GM18508 (cell line): Measurements from ENCODE around the gene COX15.
A peak's percentile ranks its signal among the peaks of the same experiment; 100 is the strongest.
"Not testable (repeated sequence)": the region's sequence is repeated elsewhere in the genome, so short reads cannot be mapped to it uniquely, and the experiment has no call there.

Experiments
- ATAC-seq: cut with Tn5 transposase; IDR thresholded peaks from one replicate; pipeline ENCODE4 v1.9.1; 2021; ENCODE audit warnings: moderate number of reproducible peaks; ENCODE audit not compliant: insufficient read depth, unreplicated experiment

The COX15 gene

DNA sequence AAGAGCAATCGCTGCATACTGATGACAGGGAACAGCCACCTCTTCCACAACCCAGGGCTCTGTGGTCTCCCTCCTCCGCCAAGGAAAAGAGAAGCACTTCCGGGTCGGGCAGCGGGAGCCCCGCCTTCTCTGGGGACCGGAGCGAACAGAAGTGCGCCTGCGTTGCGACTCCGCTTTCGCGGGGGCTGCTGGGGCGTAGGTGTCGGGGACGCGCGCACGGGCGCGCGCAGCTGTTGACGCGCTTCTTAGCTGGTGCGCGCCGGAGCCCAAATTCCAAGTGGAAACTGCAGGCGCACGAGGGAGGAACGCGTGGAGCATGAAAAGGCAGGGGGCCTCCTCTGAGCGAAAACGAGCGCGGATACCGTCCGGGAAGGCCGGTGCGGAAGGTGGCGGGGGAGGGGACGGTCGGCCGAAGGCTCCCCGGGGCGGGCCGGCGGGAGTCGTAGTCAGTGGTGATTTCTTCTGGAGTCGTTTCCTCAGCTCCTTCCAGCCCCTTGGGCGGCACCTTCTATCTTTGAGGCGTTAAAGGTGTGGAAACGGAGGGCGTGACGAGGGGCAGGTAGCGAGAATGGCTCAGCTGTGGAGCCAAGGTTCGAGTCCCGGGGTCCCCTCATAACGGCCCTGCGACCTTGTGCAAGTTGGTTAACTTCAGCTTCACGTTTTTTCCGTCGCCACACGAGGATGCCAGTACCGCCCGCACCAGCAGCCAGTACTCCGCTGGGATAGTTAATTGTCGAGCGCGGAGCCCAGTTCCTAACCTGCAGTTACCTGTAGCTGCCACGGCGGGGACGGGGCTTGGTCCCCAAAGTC, at the start of gene COX15, which contains the start of gene CUTC:
TSS of gene COX15 (minus strand) at position 95 of the 810 bp plus-strand sequence. CDS start at position 17, 78 bp downstream.
TSS of gene CUTC (plus strand) at position 202 of the 810 bp plus-strand sequence. CDS start at position 317, 115 bp downstream.
- ATAC-seq = peak; percentile 57

DNA sequence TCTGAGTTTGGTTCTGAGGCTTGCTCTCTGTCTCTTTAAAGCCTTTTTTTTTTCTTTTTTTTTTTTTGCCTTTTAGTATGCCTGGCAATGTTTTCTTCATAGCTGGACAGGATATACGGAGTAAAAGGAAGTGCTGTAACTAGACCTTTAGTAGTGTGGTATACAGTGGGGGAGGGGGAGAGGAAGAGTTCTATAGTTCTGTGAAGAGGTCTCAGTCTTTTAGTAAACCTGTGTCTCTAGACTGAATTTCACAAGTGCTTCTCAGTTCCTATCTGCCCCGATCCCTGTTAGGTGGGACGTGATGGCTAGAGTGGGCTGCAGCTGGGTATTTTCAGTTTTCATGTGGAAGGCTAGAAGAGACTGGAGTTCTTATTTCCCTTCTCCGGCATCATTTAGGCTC, 47.4 kb upstream of the COX15 start:
- ATAC-seq = no peak

DNA sequence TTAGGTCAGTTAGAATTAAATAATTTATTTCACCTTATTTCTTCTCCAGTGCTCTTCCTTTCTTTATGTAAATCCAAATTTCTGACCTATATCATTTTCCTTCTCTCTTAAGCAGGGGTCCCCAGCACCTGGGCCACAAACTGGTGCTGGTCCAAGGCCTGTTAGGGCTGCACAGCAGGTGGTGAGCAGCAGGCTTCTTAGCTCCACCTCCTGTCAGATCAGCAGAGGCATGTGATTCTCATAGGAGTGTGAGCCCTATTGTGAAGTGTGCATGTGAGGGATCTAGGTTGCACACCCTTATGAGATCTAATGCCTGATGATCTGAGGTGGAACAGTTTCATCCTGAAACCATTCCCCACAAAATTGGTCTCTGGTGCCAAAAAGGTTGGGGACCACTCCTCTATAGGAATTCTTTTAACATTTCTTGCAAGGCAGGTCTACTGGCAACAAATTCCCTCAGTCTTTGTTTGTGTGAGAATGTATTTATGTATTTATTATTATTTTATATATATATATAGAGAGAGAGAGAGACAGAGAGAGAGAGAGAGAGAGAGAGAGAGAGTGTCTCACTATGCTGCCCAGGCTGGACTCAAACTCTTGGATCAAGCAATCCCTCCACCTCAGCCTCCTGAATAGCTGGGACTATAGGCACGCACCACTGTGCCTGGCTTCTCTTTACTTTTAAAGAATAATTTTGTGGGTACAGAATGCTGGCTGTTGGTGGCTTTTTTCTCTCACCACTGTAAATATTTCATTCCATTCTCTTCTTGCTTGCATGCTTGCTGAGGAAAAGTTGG, 46.2 kb upstream of the COX15 start:
- ATAC-seq = no peak

DNA sequence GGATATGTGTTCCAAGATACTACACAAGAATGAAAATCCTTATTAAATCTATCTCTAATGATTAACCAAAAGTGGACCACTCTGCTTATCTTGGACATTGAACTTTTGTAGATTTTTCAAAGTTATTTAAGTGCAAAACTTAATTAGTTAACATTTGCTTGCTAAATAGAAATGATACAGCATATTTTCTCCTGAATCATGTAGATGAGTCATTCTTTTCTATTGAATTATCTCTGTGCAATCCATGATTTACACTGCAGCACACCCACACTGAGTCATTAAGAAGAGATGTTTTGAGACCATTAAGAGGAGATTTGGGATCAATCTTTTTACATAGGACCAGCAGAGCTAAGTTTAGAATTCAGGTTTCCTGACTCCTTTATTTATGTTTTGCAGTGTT, 43.9 kb upstream of the COX15 start:
- ATAC-seq = no peak

DNA sequence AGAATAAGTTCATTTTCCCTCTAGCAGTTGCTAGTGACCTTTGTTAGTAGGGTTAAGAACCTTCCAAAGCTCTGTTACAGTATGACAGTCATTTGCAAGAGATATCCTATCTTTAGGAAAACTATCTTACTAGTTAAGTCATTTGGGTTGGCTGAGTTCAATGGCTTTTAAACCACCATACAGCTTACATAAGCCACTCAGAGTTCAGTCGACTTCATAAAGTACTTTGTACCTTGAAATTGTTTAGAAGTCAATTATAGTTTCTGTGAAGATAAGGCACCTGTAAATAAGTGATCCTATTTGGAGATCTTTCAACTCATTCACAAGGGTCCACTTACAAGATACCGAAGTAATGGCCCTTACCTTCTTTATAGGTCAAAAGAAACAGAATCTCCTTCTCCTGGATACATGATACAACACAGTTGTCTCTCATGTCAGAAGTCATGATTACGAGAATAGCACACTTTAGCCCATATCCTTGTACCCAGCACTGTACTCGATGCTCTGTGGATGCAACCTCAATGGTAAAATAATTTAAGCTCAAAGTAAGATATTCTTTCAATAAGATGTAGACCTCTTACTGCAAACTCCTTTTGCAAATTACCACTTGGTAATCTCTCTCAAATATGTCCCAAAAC, 38.6 kb upstream of the COX15 start:
- no peak for ATAC-seq

- no peak for ATAC-seq
Measured at GRCh38 chr10:99769706-99770105, 37.8 kb upstream of the COX15 start.

DNA sequence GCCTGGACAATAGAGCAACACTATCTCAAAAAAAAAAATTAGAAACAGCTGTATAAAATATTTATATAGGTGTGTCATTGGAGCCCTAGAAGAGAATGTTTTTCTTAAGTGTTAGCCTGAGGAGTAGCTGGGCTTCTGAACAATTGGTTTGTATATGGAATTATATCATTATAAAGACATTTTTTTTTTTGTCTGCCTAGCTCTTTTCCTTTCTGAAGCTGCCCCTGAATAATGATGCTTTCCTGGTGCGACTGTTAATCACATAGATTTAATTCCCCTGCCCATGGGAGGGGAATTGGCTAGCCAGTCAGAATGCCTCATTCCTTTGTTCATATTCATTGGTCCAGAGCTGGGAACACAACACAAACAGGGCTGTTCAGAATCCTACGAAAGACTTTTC, 36.6 kb upstream of the COX15 start:
- ATAC-seq = no peak

- ATAC-seq = no peak
Measured at GRCh38 chr10:99767901-99768300, 36.0 kb upstream of the COX15 start.

GRCh38 chr10:99766302-99766681, 34.4 kb upstream of the COX15 start:
- peak; percentile 61 for ATAC-seq

DNA sequence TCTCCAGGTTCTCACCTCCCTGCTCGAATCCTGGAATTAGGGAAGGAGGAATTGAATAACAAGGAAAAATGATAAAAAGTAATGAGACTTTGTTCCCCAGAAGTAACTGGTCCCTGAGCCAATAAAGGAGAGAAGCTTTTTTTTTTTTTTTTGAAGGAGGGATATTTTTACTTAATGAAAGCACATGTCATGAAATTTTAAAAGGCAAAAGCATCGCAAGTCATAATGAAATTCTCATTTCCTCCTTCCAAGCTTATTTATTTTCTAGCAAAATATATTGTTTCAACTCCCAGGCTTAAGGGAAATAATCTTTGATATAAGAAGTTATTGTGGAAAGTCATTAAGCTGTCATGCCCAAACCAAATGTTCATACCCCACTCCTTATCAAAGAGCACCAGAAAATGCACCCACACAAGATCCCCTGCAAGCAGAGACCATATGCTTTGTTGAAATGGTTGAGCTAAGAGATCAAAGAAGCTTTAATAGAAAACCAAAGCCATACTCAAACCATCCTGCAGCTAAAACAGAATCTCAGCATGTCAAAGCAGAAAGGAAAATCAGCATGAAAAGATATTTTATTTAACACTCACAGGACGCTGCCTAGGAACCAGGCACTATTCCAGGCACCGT, 33.9 kb upstream of the COX15 start:
- no peak for ATAC-seq

DNA sequence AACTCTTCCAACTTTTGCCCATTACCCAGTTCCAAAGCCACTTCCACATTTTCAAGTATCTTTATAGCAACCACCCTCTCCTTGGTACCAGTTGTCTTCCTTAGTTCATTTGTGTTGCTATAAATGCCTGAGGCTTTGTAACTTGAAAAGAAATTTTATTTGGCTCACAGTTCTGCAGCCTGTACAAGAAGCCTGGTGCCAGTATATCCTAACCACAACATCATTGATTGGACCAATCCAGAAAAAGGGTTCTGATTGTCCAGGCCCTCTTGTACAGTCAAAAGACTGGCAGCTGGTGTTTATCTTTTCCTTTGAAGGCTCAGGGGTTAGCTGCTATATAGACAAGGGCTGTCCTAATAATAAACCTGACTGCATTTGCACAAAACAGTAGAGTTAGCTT, 29.4 kb upstream of the COX15 start:
- ATAC-seq = no peak

GRCh38 chr10:99760321-99760720, 28.4 kb upstream of the COX15 start:
- no peak for ATAC-seq

- ATAC-seq = no peak
Measured at GRCh38 chr10:99758211-99758891, 26.4 kb upstream of the COX15 start.

DNA sequence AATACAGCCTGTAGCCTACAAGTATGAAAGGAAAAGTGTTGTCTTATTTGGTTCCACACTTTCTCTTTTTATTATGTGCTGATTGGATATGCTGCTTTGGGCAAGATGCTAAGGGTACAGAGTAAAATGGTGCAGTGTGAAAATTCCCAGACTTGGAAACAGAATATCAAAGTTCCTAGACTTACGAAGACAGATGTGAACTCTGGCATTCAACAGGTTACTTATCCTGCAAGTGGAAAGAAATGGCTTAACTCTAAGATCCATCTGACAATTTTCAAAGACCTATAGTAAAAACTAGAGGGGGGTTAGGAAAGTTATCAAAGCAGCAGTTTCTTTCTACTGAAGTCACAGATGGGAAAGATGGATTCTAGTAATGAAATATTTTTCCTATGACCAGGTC, 24.2 kb upstream of the COX15 start:
- no peak for ATAC-seq

DNA sequence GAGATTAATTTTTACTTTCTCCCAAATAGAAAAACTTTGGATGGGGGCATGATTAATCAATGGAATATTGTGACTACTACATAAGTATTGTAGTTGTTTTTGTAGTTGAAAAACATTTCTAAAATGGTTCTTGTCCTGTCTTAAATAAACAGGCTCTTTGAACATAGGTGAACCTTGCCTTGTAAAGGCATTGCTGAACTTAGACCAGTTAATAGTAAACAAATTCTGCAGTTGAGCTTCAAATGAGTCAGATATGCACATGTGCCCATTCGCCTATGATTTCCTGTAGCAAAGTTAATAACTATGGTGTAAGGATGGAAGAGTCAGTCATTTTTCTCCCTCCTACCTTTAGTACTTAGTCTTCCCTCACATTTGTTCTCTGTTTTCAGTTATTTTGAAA, 22.7 kb upstream of the COX15 start:
- ATAC-seq = no peak

GRCh38 chr10:99750641-99751040, 18.7 kb upstream of the COX15 start:
- no peak for ATAC-seq

DNA sequence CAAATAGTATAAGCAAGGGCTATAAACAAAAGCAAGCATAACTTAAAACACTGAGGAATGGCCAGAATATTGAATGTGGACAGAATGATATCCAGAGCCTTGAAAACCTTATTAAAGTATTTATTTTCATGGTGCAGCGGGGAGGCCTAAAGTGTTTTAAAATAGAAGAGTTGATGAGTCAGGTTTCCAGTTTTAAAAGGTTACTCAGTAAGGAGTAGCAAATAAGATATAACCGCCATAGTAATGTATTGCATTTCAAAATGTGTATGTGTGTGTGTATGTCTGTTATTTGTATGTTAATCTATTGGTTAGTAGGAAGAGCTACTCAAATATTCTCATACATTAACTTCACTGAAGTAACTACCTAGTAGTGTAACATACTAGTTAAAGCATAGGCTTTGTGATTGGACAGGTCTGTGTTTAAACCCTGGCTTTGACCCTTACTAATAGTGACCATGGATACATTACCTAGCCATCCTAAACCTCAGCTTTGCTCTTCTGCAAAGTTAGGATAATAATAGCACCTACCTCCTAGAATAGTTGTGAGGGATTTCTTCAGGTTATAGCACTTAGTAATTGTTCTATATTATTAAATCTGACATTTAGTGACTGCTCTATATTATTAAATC, 17.0 kb upstream of the COX15 start:
- ATAC-seq = no peak

GRCh38 chr10:99746166-99746565, 14.2 kb upstream of the COX15 start:
- ATAC-seq = not testable (repeated sequence)

GRCh38 chr10:99743841-99744240, 11.9 kb upstream of the COX15 start:
- ATAC-seq = no peak

DNA sequence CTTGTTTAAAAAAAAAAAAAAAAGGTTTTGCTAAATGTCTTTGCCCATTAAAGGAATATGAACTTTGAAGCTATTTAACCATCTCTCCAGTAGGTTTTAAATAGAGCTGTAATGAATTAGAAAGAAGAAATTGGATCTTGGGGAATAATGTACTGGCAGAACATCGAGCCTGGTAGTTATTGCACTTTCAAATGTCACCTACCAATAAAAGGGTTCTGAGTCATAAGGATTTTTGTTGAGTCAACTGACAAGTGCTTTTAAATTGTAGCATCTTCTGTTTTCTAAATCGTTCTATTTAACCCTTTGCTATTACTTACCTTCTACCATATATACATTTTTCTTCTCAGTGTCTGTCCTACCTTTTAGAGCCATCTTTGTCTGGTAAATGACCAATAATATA, 10.8 kb upstream of the COX15 start:
- ATAC-seq = no peak
